BLaER1 treated with 17β-estradiol and CSF1 and Interleukin-3, amounts not matched to agents 10 nM and 100 nM (cell line): ENCODE data around the gene EME2.

Source experiments
- H3K27ac ChIP-seq, 11 experiments: shearing (Covaris generic); formaldehyde crosslinking; 2 replicates each; pipeline ENCODE4 v1.8.1; 2022
- H3K27me3 ChIP-seq, 11 experiments: shearing (Covaris generic); formaldehyde crosslinking; 2 replicates each; pipeline ENCODE4 v1.8.1; 2022
- H3K36me3 ChIP-seq, 11 experiments: shearing (Covaris generic); formaldehyde crosslinking; 2 replicates each; pipeline ENCODE4 v1.8.1; 2022
- H3K4me1 ChIP-seq, 10 experiments: shearing (Covaris generic); formaldehyde crosslinking; 2 replicates each; pipeline ENCODE4 v1.8.1; 2022
- H3K4me2 ChIP-seq, 11 experiments: shearing (Covaris generic); formaldehyde crosslinking; 2 replicates each; pipeline ENCODE4 v1.8.1; 2022
- H3K4me3 ChIP-seq, 10 experiments: shearing (Covaris generic); formaldehyde crosslinking; 2 replicates each; pipeline ENCODE4 v1.8.1; 2022
- H3K9ac ChIP-seq, 11 experiments: shearing (Covaris generic); formaldehyde crosslinking; 2 replicates each; pipeline ENCODE4 v1.8.1; 2022
- H3K9me3 ChIP-seq, 11 experiments: shearing (Covaris generic); formaldehyde crosslinking; replicated peaks in 1 of 11; 2 replicates each; pipeline ENCODE4 v1.8.1; 2022
- H4K20me1 ChIP-seq, 11 experiments: shearing (Covaris generic); formaldehyde crosslinking; 2 replicates each; pipeline ENCODE4 v1.8.1; 2022
- Cebpa-rat ChIP-seq, 11 experiments: shearing (Covaris generic); IDR thresholded peaks; 2 replicates each; pipeline ENCODE4 v1.8.1; 2022

EME2 gene

GRCh38 chr16:1809281-1809801, 36.7 kb downstream of the EME2 start:
- Histone ChIP-seq H3K4me1 (peaks cover 5 to 21% (median 12%) of the 10 kb centered on the region in 10 experiments; a peak in 19 of 20 replicates), H3K36me3 (peaks cover 31 to 81% (median 56%) of the 10 kb centered on the region in 11 experiments), H4K20me1 (peaks cover 0 to 30% (median 5%) of the 10 kb centered on the region in 11 experiments; a peak in 4 of 22 replicates), H3K27me3 (no peaks in the 10 kb centered on the region), H3K9me3 (no peaks in the 10 kb centered on the region), H3K27ac (no peak overlapping the region), H3K9ac (no peak overlapping the region), H3K4me3 (no peak overlapping the region), H3K4me2 (no peak overlapping the region)
- TF ChIP-seq Cebpa-rat (IDR thresholded peaks at IDR 0.05): no peak

GRCh38 chr16:1810106-1810505, 37.5 kb downstream of the EME2 start:
- no peak overlapping the region for H3K9ac ChIP-seq
- H3K27ac ChIP-seq: no peak overlapping the region
- H3K4me3 ChIP-seq: no peak overlapping the region
- H3K27me3 ChIP-seq: no peaks in the 10 kb centered on the region
- H3K36me3 ChIP-seq: peaks cover 31 to 85% (median 57%) of the 10 kb centered on the region in 11 experiments
- H4K20me1 ChIP-seq: peaks cover 0 to 32% (median 5%) of the 10 kb centered on the region in 11 experiments; a peak in 4 of 22 replicates
- peaks cover 5 to 14% (median 12%) of the 10 kb centered on the region in 10 experiments; a peak in 16 of 20 replicates for H3K4me1 ChIP-seq
- no peak overlapping the region for H3K4me2 ChIP-seq
- H3K9me3 ChIP-seq: no peaks in the 10 kb centered on the region
- TF ChIP-seq Cebpa-rat (IDR thresholded peaks at IDR 0.05): no peak

GRCh38 chr16:1810536-1810935, 37.9 kb downstream of the EME2 start:
- TF ChIP-seq Cebpa-rat (IDR thresholded peaks at IDR 0.05): no peak
- Histone ChIP-seq H3K27ac (no peak overlapping the region), H3K9me3 (no peaks in the 10 kb centered on the region), H3K9ac (peak overlapping the region in 1 of 11 experiments; percentile 26; a peak in 1 of 22 replicates), H3K4me3 (no peak overlapping the region), H3K27me3 (no peaks in the 10 kb centered on the region), H3K36me3 (peaks cover 33 to 85% (median 57%) of the 10 kb centered on the region in 11 experiments), H4K20me1 (peaks cover 0 to 36% (median 5%) of the 10 kb centered on the region in 11 experiments; a peak in 5 of 22 replicates), H3K4me1 (peaks cover 5 to 12% (median 11%) of the 10 kb centered on the region in 10 experiments; a peak in 16 of 20 replicates), H3K4me2 (no peak overlapping the region)

GRCh38 chr16:1812732-1813163, 40.1 kb downstream of the EME2 start:
- H3K9me3 ChIP-seq: no peaks in the 10 kb centered on the region
- H4K20me1 ChIP-seq: peaks cover 0 to 36% (median 9%) of the 10 kb centered on the region in 11 experiments; a peak in 8 of 22 replicates
- H3K27ac ChIP-seq: peak overlapping the region in 5 of 11 experiments; percentile 16 to 60 (median 56); a peak in 8 of 22 replicates
- H3K36me3 ChIP-seq: peaks cover 38 to 86% (median 59%) of the 10 kb centered on the region in 11 experiments
- H3K4me1 ChIP-seq: peaks cover 5 to 12% (median 11%) of the 10 kb centered on the region in 10 experiments; a peak in 16 of 20 replicates
- TF ChIP-seq Cebpa-rat (IDR thresholded peaks at IDR 0.05): no peak
- H3K4me3 ChIP-seq: no peak overlapping the region
- H3K4me2 ChIP-seq: peak overlapping the region in 9 of 11 experiments; percentile 4 to 47 (median 36); a peak in 13 of 22 replicates
- H3K27me3 ChIP-seq: no peaks in the 10 kb centered on the region
- peak overlapping the region in 6 of 11 experiments; percentile 17 to 47 (median 38); a peak in 7 of 22 replicates for H3K9ac ChIP-seq

- no peak for TF ChIP-seq Cebpa-rat (IDR thresholded peaks at IDR 0.05)
- peaks cover 5 to 12% (median 11%) of the 10 kb centered on the region in 10 experiments; a peak in 16 of 20 replicates for H3K4me1 ChIP-seq
- H4K20me1 ChIP-seq: peaks cover 0 to 43% (median 8%) of the 10 kb centered on the region in 11 experiments; a peak in 9 of 22 replicates
- no peak overlapping the region for H3K4me3 ChIP-seq
- no peaks in the 10 kb centered on the region for H3K9me3 ChIP-seq
- H3K36me3 ChIP-seq: peaks cover 16 to 86% (median 48%) of the 10 kb centered on the region in 11 experiments
- H3K27ac ChIP-seq: no peak overlapping the region
- no peaks in the 10 kb centered on the region for H3K27me3 ChIP-seq
- no peak overlapping the region for H3K4me2 ChIP-seq
- H3K9ac ChIP-seq: no peak overlapping the region
These were observed 42.9 kb downstream of the EME2 start for GRCh38 chr16:1815461-1815860.

- no peak overlapping the region for H3K27ac ChIP-seq
- no peak for TF ChIP-seq Cebpa-rat (IDR thresholded peaks at IDR 0.05)
- H3K9me3 ChIP-seq: no peaks in the 10 kb centered on the region
- H3K4me2 ChIP-seq: no peak overlapping the region
- H3K27me3 ChIP-seq: no peaks in the 10 kb centered on the region
- no peak overlapping the region; a peak in 1 of 22 replicates for H3K9ac ChIP-seq
- H3K4me1 ChIP-seq: peaks cover 5 to 12% (median 11%) of the 10 kb centered on the region in 10 experiments; a peak in 16 of 20 replicates
- H3K36me3 ChIP-seq: peaks cover 16 to 86% (median 53%) of the 10 kb centered on the region in 11 experiments
- H4K20me1 ChIP-seq: peaks cover 0 to 46% (median 6%) of the 10 kb centered on the region in 11 experiments; a peak in 11 of 22 replicates
- no peak overlapping the region for H3K4me3 ChIP-seq
These were observed 44.0 kb downstream of the EME2 start for GRCh38 chr16:1816396-1817275.

GRCh38 chr16:1817276-1817589, 44.6 kb downstream of the EME2 start:
- H3K9ac ChIP-seq: no peak overlapping the region
- TF ChIP-seq Cebpa-rat (IDR thresholded peaks at IDR 0.05): no peak
- H3K9me3 ChIP-seq: no peaks in the 10 kb centered on the region
- H3K27me3 ChIP-seq: no peaks in the 10 kb centered on the region
- no peak overlapping the region for H3K27ac ChIP-seq
- H3K36me3 ChIP-seq: peaks cover 21 to 88% (median 58%) of the 10 kb centered on the region in 11 experiments
- H3K4me1 ChIP-seq: peaks cover 5 to 11% (median 9%) of the 10 kb centered on the region in 10 experiments; a peak in 16 of 20 replicates
- no peak overlapping the region for H3K4me2 ChIP-seq
- no peak overlapping the region for H3K4me3 ChIP-seq
- H4K20me1 ChIP-seq: peaks cover 0 to 52% (median 6%) of the 10 kb centered on the region in 11 experiments; a peak in 11 of 22 replicates

GRCh38 chr16:1817716-1818115, 45.1 kb downstream of the EME2 start:
- H3K36me3 ChIP-seq: peaks cover 25 to 92% (median 63%) of the 10 kb centered on the region in 11 experiments
- peaks cover 4 to 6% (median 5%) of the 10 kb centered on the region in 10 experiments; a peak in 16 of 20 replicates for H3K4me1 ChIP-seq
- H3K27ac ChIP-seq: no peak overlapping the region
- H3K27me3 ChIP-seq: no peaks in the 10 kb centered on the region
- TF ChIP-seq Cebpa-rat (IDR thresholded peaks at IDR 0.05): no peak
- H3K9ac ChIP-seq: peak overlapping the region in 1 of 11 experiments; percentile 24; a peak in 2 of 22 replicates
- no peaks in the 10 kb centered on the region for H3K9me3 ChIP-seq
- H3K4me3 ChIP-seq: no peak overlapping the region
- H4K20me1 ChIP-seq: peaks cover 0 to 55% (median 11%) of the 10 kb centered on the region in 11 experiments; a peak in 11 of 22 replicates
- no peak overlapping the region for H3K4me2 ChIP-seq
